Measurements from ENCODE around the gene ZBTB49.
"Not testable (repeated sequence)": the region's sequence is repeated elsewhere in the genome, so short reads cannot be mapped to it uniquely, and the experiment has no call there.

The ZBTB49 gene

DNA sequence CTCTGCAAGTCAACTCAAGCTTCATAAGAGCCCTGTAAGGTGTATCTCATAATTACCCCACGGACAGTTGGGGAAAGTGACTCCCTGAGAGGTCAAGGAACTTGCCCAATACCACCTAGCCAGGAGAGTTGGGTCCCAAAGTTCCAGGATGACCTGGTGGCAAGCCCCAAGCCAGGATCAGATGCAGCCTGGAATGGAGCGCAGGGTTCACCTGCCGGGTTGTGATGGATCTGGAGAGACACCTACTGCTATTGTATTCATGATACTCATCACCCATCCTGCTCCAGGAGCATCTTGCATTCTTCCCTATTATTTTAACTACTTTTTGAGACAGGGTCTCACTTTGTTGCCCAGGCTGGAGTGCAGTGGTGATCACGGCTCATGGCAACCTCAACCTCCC lies 36.1 kb downstream of the ZBTB49 start:
- DNase-seq: no peak

DNA sequence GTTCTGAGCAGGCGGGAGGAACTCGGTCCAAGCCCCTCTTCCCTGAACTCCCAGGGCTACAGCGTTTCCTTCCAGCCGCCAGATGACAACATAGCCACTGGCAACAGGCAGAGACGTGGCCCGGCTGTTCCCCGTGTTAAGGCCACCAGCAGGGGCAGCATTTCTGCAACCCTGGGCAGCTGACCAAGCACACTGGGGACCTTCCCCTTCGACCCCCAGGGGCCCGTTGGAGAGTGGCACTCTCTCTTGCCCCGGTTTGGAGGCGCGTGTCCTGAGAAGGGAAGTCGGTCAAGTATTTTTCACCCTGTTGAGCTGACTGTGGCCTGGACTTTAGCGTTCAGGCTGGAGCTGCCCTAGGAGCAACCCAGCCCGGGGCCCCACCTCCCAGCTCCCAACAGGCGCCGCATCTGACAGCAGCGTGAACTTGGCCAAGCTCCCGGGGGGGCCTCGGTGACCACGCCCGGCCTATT lies 37.6 kb downstream of the ZBTB49 start:
- peak in 1 of 2 experiments; percentile 41 for DNase-seq

DNA sequence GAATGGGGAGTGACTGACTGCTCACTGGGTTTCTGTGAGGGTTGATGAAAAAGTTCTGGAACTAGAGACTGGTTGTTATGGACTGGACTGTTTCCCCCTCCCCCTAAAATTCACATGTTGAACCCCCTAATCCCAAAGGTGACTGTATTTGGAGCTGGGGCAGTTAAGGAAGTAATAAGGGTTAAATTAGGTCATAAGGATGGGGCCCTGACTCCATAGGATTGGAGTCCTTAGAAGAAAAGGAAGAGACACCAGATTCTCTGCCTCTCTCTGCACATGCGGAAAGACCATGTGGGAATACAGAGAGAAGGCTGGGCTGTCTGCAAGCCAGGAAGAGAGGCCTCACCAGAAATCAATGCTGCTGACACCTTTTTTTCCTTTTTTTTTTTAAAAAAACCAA lies 38.2 kb downstream of the ZBTB49 start:
- no peak for DNase-seq

DNA sequence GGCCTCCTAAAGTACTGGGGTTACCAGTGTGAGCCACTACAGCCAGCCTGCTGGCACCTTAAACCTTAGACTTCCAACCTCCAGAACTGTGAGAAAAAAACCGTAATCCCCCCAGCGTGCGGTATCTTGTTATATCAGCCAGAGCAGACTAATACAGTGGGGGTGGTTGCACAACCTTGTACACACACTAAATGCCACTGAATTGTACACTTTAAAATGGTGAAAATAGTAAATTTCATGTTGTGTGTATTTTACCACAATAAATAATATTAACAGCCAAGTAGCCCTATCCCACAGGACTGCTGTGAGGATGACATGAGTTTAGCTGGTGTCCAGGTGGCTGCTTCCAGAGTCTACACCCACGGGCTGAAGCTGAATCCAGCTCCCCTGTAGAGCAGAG lies 38.8 kb downstream of the ZBTB49 start:
- DNase-seq: no peak

DNA sequence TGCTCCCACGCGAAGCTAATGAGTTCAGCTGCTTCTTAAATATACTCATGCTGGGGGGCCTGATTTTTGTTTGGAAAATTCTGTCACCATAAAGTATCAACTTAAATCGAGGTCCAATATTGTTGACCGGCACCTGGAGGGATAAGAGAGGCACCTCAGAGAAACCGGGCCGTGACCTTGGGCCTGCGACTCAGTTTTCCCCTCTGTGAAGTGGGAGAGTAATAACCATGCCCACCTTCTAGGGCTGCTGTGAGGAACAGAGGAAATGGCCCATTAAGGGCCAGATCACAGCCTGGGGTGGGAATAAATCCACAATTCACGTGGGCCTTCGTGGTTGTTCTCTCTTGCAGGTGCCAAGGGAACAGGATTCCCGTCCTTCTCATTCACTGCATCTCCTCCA lies 39.4 kb downstream of the ZBTB49 start:
- DNase-seq: no peak

DNA sequence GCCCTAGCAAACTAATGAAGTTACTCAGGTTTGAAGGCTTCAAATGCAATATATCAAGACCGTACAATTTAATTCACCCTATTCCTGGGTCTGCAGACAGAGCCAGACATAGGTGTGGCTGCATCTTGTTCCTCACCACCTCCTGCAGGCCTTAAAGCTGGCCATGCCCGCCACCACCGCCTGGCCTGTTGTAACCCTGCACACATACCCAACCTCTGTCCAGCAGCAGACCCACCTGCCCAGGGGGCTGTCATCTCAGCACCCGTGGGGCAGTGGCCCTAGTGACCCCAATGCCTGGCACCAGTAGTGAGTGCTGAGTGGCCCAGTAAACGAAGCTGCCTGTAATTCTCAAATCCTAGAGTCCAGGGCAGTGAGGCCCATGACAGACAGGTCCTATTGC lies 40.7 kb downstream of the ZBTB49 start:
- no peak for DNase-seq

DNA sequence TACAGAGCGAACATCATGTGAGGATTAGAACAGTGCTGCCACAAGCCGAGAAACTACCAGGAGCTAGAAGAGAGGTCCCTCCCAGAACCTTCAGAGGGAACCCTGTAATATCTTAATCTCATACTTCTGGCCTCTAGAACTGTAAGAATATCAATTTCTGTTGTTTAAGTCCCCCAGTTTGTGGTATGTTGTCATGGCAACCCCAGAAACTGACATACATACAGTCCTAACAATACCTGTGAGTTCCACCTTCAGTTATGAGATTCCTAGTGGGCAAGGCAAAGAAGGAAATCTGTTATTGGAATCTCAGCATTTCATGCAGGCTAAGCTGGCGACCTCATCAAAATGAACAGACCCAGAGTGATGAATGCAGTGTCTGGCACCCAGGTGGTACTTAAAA lies 42.5 kb downstream of the ZBTB49 start:
- DNase-seq: no peak

DNA sequence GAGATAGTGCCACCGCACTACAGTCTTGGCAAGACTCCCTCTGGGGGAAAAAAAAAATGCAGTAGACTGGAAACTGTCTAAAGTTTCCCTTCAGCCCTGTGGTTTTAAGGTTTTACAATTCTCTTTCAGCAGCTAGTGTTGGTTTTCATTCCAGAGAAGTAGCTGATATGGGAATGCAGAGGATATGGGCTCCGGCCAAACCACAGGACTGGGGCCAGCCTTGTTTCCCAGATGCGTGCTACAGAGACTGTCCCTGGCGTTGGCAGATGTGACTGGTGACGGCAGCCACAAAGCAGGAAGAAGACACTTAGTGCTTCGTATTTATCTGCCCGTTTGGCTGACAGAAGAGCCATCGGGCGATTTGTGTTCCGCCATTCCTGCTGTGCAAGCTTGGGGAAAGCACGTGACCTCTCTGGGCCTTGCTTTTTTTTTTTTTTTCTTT lies 43.2 kb downstream of the ZBTB49 start:
- DNase-seq: no peak

DNA sequence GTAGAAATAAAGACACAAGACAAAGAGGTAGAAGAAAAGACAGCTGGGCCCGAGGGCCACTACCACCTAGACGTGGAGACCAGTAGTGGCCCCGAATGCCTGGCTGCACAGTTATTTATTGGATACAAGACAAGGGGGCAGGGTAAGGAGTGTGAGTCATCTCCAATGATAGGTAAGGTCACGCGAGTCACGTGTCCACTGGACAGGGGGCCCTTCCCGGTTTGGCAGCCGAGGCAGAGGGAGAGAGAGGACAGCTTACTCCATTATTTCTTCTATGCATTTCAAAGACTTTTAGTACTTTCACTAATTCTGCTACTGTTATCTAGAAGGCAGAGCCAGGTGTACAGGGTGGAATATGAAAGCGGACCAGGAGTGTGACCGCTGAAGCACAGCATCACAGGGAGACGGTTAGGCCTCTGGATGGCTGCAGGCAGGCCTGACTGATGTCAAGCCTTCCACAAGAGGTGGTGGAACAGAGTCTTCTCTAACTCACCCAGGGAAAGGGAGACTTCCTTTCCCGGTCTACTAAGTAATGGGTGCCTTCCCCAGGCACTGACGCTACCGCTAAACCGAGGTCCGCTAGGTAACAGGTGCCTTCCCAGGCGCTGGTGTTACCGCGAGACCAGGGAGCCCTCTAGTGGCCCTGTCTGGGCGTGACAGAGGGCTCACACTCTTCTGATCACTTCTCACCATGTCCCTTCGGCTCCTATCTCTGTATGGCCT lies 44.9 kb downstream of the ZBTB49 start:
- peak in 1 of 2 experiments; percentile 83 for DNase-seq

DNA sequence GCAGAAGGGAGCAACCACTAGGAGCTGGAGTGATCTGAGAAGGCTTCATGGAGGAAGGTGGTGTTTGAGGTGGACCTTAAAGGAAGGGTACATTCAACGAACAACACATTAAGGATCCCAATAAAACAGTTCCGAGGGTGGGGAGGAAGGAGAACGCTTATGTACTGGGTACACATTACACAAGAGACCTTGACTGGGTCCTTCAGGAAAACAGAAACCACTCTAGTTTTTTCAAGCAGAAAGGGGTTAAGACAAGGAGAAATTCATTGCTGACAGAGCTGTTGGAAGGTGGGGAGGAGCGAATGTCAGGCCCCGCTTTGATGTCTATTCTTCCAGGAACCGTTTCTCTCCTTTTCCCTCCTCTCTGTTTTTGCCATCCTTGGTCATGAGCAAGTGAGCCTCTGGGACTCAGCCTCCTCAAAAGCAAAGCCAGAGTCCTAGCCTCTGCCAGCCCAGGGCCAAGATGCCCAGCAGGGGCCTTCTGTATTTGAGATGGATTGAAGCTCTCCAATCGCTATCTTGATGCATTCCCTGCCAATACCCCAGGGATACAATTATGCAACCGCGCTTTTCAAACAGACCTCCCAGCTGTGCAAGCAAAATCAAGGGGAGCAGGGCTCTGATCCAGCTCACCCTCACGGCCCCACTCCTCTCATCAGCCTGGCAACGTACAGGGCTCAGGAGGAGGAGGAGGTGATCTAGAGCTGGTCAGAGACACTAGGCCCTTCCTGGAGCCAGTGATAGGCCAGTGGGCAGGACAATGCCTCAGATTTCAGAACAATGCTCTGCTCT lies 48.4 kb downstream of the ZBTB49 start:
- no peak for DNase-seq

DNA sequence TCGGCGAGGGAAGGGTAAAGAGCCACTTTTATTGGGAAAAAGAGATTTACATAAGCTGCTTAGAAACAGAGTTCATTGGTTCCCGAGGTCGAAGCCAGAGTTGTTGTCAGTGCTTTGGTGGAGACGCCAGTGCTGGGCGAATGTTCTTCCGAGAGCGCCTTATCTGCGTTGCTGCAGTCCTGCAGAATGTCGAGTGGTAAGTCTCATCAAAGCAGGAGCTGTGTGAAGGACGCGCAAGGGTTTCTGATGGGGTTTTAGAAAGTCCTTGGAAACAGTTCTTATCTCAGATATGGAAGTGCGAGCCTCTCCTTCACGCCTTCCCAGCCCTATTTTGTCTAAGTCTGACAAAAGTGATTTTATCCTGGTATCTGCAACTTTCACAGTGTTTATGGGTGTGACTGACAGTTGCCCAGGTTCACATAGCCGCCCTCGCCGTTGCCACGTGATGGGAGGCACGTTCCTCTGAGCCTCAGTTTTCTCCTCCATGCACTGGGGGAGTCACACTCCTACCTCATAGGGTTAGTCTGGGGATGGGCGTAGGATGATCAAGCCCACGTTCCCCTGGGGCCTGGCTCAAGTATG lies 49.5 kb downstream of the ZBTB49 start:
- DNase-seq: peak in 1 of 2 experiments; percentile 53

DNA sequence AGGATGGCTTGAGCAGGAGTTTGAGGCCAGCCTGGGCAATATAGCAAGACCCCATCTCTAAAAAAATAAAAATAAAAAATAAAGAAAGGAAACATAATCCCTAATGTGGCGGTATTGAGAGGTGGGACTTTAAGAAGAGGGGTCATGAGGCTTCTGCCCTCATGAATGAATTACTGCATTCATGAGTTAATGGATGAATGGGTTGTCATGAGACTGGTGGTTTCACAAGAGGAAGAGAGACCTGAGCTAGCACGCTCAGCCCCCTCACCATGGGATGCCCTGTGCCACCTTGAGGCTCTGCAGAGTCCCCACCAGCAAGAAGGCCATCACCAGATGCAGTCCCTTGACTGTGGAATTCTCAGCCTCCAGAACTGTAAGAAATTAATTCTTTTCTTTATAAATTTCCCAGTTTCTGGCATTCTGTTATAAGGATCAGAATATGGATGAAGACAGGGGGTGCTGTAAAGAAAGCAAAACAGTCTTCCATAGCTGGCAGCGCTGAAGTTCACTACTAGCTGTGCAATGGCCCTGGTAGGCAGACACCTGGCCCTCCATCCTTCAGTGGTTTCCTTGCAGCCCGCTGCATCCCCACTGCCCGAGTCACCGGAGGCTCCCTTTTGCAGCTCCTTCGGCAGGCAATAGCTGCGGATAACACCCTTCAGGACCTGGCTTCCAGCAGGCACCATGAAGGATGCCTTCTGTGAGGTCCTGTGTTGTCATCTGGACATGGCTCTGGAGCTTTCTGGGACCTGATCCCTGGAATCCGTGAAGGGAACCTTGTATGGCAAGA lies 52.0 kb downstream of the ZBTB49 start:
- DNase-seq: no peak

DNA sequence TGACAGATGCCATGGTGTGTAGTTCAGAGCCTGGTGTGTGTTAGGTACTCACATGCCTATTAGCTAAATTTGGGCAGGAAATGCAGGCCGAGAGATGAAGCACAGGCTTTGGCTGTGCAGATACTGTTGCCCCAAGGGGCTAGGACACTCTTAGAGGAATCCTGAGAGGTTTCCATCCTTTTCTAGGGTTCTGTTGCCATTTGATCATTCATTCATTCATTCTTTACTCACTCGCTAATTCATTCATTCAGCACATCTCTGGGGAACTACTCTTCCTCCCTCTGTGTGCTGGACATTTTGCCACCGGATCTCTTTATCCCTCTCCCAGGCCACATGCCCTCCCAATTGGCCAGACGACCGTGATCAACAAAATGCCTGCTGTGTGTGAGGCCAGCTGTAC lies 53.0 kb downstream of the ZBTB49 start:
- no peak for DNase-seq

DNA sequence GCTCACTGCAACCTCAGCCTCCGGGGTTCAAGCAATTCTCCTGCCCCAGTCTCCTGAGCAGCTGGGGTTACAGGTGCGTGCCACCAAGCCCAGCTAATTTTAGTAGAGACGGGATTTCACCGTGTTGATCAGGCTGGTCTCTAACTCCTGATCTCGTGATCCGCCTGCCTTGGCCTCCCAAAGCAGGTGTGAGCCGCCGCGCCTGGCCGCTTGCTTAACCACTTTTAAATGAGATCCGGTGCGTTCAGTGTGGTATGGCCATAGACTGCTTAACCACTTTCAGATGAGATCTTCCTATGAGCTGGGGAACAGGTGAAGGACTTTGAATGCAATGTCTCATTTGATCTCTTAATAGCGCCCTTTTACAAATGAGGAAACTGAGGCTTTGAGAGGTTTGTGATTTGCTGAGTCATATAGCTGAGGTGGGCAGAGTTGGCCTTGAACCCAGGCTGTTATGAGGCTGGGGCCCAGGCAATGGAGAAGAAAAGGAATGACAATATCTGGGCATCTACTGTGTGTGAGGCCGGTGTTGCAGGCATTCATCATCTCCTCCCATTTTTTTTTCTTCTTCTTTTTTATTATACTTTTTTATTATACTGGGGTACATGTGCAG lies 55.0 kb downstream of the ZBTB49 start:
- peak in 1 of 2 experiments; percentile 35 for DNase-seq

DNA sequence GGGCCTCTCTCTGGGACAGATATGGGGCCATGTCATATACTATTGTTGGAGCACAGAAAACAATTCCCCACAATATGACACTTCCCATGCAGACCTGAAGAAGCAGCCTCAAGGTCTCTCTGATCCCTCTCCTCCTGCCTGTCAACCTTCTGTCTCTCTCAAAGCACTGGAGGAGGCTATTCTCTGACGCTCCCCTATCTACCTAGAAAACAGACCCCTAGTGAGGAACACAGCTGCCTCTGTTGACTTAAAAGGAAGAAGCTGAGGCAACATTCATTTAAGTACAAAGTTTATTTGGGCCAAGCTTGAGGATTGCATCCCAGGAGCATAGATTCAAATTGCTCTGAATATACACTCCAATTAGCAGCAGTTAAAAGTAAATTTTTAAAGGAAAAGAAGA lies 57.5 kb downstream of the ZBTB49 start:
- no peak for DNase-seq

DNA sequence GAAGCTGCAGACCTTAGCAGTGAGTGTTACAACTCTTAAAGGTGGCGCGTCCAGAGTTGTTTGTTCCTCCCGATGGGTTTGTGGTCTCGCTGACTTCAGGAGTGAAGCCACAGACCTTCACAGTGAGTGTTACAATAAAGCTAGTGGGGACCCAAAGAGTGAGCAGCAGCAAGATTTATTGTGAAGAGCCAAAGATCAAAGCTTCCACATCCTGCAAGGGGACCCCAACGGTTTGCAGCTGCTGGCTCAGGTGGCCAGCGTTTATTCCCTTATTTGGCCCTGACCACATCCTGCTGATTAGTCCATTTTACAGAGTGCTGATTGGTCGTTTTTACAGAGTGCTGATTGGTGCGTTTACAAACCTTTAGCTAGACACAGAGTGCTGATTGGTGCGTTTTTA lies 58.5 kb downstream of the ZBTB49 start:
- DNase-seq: not testable (repeated sequence)

DNA sequence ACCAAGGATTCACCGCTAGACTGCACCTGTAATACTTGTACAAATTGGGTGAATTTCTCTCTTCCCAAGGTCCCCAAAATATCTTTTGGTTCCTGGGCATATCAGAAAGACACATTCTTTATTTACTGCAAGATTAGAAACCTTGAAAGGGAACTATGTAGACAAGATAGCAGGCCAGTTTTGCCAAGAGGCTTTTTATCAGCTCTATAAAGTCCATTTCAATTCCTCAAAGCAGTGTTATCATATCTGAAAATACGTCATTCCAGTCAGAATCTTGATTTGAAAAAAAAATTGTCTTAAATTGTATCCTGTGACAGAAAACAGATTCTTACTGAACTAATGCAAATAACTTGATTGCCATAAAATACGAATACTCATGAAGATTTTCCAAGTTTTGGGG lies 59.8 kb downstream of the ZBTB49 start:
- DNase-seq: no peak

DNA sequence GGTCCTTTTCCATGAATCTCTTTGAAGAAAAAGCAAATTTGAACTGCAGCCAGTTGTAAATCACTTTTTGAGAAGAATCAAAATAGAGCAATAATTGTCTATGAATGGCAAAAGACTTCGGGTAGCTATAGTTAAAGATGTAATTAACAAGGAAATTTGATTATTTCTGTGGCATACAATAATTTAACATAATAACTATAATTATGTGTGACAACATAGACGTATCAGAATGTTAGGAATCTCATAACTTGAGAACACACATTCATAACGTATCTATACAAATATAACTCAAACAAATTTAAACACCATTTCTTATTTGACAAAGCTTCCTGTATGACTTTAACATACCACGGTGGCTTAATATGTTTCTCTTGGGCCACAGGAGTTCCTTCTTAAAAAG lies 60.9 kb downstream of the ZBTB49 start:
- no peak for DNase-seq

DNA sequence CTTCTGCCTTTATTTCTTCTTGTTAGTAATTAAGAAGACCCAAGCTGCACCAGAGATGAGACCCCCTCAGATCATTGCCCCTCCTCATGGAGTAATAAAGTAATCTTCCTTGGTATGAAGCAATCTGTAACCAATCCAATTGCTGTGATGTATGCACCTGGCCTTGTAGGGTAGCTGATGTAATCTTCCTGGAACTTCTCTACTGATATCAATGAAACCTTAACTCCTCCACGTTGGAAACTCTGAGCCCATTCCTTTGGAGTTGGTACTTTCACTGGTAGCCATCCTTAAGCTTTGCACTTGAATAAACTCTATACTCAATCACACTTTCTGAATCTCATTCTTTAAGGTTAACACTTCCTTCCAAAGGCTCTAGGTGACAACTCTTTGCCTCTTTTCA lies 65.3 kb downstream of the ZBTB49 start:
- no peak for DNase-seq

DNA sequence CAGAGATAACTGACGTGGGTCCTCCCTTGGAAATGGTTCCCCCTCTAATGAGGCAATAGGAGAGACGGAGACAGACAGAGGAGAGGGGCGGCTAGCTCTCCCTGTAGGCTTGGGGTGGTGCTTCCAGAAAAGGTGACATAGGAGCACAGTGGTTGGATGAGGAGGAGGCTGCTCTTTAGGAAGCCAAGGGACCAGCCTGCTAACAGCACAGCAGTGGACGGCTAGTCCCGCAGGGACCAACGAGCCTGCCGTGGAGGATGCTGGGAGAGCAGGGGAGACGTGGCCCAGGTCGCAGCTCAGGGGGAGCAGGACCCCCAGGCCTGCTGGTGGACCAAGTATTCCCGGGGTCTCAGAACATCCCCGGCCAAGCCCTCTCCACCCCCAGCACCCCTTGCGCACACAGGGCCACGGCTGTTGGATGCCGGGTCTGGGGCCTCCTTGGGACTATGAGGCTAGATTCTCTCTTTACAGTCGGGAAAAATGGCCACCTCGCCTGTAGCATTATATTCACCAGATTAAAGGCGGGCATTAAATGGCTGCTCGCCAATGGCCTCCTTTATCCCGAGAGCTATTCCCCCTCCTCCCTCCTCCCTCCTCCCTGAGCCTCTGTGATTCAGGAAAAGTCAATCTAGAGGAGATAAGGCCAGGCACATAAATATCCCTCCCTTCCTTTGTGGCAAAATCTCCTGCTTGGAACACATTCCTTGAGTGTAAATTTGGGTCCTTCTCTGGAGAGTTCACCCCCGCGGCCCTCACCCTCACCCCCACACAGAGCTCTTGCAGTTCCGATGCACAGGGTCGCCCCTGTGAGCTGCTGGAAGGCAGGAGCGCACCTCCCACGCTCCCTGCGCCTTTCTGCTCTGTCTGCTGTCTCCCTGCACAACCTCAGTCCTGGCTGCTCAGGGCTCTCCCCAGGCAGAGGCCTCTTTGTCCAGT lies 66.3 kb downstream of the ZBTB49 start:
- no peak for DNase-seq

DNA sequence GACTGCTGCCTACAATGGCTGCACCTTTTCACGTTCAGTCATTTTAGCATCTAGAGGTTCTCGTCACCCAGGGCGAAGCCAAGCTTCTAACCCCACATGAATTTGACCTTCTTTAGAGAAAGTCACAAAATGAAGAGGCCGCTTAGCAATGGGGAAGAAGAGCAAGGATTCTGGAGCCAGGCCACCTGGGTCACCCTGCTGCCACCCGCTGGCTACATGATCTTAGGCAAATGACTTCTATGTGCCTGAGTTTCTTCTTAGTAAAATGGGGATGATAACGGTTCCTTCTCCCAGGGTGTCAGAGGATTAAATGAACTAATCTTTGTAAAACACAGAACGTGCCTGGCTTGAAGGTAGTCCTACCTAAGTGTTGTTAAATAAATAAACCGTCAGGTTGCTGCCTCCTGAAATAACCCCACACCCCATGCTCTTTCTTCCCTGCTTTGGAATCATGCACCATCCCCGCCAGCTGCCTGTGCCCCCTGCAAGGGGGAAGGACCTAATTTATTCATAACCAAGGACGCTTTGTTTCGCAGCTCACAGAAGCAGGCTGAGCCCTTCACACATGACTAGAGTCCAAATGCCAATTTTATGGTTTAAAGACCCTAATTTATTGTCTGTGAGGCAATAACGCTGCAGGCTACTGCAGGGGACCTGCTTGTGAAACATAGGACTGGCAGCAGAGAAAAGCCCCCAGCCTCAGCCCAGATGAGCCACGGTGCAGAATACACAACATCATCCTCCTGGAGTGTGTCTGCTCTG lies 68.2 kb downstream of the ZBTB49 start:
- no peak for DNase-seq

All from NCI-H526 (cell line).